Right lobe of liver (tissue), 6 donors: ENCODE results near the gene NCAPD2. TPM values are rescaled to one million over a fixed set of nuclear protein-coding genes. Genes with fewer than 3 reads are reported as not detected.

Source experiments
- ATAC-seq, 4 donors: fragments of 200-7000 bp; cut with Tn5 transposase; one replicate each; pipeline ENCODE4 v1.9.1; 2020; ENCODE audit warnings: mild to moderate bottlenecking in 4 of 4, moderate library complexity in 4 of 4
- DNase-seq, 3 donors: peaks; one replicate each; pipeline ENCODE4 v3.0.0-alpha.2; 2020
- H3K27ac ChIP-seq, 3 donors: fragments of 200-600 bp; one replicate each; pipeline ENCODE4 v1.8.0; 2022
- H3K27me3 ChIP-seq, 2 donors: fragments of 200-600 bp; one replicate each; pipeline ENCODE4 v1.8.0; 2022
- H3K36me3 ChIP-seq, 4 donors: fragments of 200-600 bp; sonication (generic) in 1 of 4; one replicate each; pipeline versions ENCODE4 v1.5.1 to v1.8.0; 2017 to 2022; ENCODE audit warnings: control low read depth in 1 of 4
- H3K4me1 ChIP-seq, 4 donors: fragments of 200-600 bp; sonication (generic) in 1 of 4; one replicate each; pipeline versions ENCODE4 v1.5.1 to v1.8.0; 2017 to 2022; ENCODE audit warnings: control low read depth in 1 of 4
- H3K4me3 ChIP-seq, 3 donors: fragments of 200-600 bp; one replicate each; pipeline ENCODE4 v1.8.0; 2022
- H3K9me3 ChIP-seq, 4 donors: fragments of 200-600 bp; sonication (generic) in 1 of 4; one replicate each; pipeline versions ENCODE4 v1.5.1 to v1.8.0; 2017 to 2022; ENCODE audit warnings: control low read depth in 1 of 4
- POLR2A ChIP-seq: fragments of 450-650 bp; IDR thresholded peaks from one replicate; pipeline ENCODE4 v1.6.1; 2017; ENCODE audit warnings: antibody characterized with exemption, mild to moderate bottlenecking
- WGBS: methylation state at CpG from one replicate; pipeline ENCODE4 v1.1.6; 2018; ENCODE audit warnings: low coverage, low lambda C conversion rate; ENCODE audit not compliant: insufficient coverage; ENCODE audit errors: missing lambda C conversion rate; 5-methylcytosine and 5-hydroxymethylcytosine counted together
- intact Hi-C, 2 donors: fragments of 100-400 bp; cut with DNase I; formaldehyde crosslinking; loops; one replicate each; pipeline versions ENCODE4 v1.11.2 to v1.14.1; 2022
- total RNA-seq, 6 experiments: library from RNA; depleted of rRNA in 2 of 6; stranded (reverse); fragments of >200 nt in 2 of 6; fragmentation: NEBNext Ultra II Directional in 3 of 6; extraction: Animal tissue kit (Norgen Biotek cat#: 25700) in 3 of 6; gene quantifications; one replicate each; pipeline versions ENCODE4 v1.1.0 to v1.2.4, GENCODE V29; 2016 to 2023
- TF ChIP-seq, protein P1 (sequence below), 4 donors: fragments of 200-600 bp in 3 of 4; fragments of 450-650 bp in 1 of 4; IDR thresholded peaks; one replicate each; pipeline versions ENCODE4 v1.5.1 to v1.8.0; 2016 to 2022; ENCODE audit warnings: antibody characterized with exemption in 4 of 4, mild to moderate bottlenecking in 2 of 4
- donor health status: DM: no; HTN: yes; CAD: no.
- donor health status: DM: no; HTN: no; CAD: no.
- donor health status: DM: no; HTN: no; CAD: no.
- donor health status: DM: no; HTN: yes; CAD: no.
- donor health status: DM: no; HTN: yes; CAD: no.

The NCAPD2 gene
- total RNA-seq, 6 experiments from 2014 or later: 6.2 to 40.9 (median 8.4) TPM

DNA sequence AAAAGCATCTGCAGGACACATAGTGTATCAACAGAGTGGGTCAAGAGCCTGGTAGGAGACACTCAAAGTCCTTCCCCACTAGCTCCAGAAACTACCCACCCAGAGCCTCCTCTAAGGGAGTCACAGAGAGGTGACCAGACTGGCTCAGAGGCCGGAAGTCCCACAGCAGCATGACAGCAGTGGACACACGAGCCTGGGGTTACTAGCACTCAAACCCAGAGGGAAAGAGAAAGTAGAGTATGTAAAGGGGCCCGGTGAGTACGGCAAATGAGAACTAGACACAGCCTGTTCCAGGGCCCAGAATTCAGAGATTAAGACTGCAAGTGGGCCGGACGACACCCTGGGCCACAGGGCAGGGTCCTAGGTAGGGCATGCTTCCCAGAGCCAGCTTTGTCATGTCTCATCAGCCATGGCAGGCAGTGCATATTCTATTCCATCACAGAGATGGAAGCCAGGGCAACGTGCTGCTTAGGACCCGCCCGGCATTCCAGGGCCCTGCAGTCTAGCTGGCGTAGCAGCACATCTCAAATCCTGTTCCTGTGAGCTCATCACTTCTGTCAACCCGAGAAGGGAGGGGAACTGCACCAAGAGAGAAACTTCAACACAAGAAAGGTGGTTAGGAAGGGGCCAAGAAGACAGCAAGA is 57.7 kb downstream of the NCAPD2 start:
- intact Hi-C loops: no loop called here
- DNase-seq: no peak

GRCh38 chr12:6552140-6552551 is 58.2 kb downstream of the NCAPD2 start:
- intact Hi-C loops: no loop called here
- no peak for TF ChIP-seq POLR2A
- TF ChIP-seq, protein P1, sequence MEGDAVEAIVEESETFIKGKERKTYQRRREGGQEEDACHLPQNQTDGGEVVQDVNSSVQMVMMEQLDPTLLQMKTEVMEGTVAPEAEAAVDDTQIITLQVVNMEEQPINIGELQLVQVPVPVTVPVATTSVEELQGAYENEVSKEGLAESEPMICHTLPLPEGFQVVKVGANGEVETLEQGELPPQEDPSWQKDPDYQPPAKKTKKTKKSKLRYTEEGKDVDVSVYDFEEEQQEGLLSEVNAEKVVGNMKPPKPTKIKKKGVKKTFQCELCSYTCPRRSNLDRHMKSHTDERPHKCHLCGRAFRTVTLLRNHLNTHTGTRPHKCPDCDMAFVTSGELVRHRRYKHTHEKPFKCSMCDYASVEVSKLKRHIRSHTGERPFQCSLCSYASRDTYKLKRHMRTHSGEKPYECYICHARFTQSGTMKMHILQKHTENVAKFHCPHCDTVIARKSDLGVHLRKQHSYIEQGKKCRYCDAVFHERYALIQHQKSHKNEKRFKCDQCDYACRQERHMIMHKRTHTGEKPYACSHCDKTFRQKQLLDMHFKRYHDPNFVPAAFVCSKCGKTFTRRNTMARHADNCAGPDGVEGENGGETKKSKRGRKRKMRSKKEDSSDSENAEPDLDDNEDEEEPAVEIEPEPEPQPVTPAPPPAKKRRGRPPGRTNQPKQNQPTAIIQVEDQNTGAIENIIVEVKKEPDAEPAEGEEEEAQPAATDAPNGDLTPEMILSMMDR (IDR thresholded peaks at IDR 0.05): no peak
- Histone ChIP-seq H3K36me3 (peaks cover 0 to 31% (median 7%) of the 10 kb centered on the region in 4 donors), H3K4me1 (peaks cover 0 to 30% (median 13%) of the 10 kb centered on the region in 4 donors), H3K27ac (peak overlapping the region in 2 of 3 donors; percentile 51 to 74), H3K4me3 (no peak overlapping the region), H3K9me3 (no peaks in the 10 kb centered on the region), H3K27me3 (no peaks in the 10 kb centered on the region)
- no peak for ATAC-seq
- DNase-seq: no peak
- 20% methylated on average over 3 of the region's 4 CpGs for WGBS

More for the DNA sequence above, 57.7 kb downstream of the NCAPD2 start:
- peaks cover 0 to 32% (median 7%) of the 10 kb centered on the region in 4 donors for H3K36me3 ChIP-seq
- 61% methylated on average over 3 of the region's 11 CpGs for WGBS
- no peaks in the 10 kb centered on the region for H3K27me3 ChIP-seq
- H3K4me3 ChIP-seq: no peak overlapping the region
- peak in 3 of 4 donors; percentile 5 to 11 (median 8) for ATAC-seq
- no peak for TF ChIP-seq POLR2A
- TF ChIP-seq, protein P1 (IDR thresholded peaks at IDR 0.05): no peak
- H3K27ac ChIP-seq: peak overlapping the region; percentile 44 to 74 (median 51)
- H3K9me3 ChIP-seq: no peaks in the 10 kb centered on the region
- H3K4me1 ChIP-seq: peaks cover 0 to 30% (median 13%) of the 10 kb centered on the region in 4 donors

GRCh38 chr12:6553051-6553868 is 59.4 kb downstream of the NCAPD2 start:
- no peak for DNase-seq

More at GRCh38 chr12:6553051-6553868, 59.4 kb downstream of the NCAPD2 start:
- WGBS: 64% methylated on average over 12 of the region's 15 CpGs
- H3K4me3 ChIP-seq: no peak overlapping the region
- H3K27me3 ChIP-seq: no peaks in the 10 kb centered on the region
- TF ChIP-seq, protein P1 (IDR thresholded peaks at IDR 0.05): no peak
- TF ChIP-seq POLR2A: no peak
- intact Hi-C loops: no loop called here
- H3K27ac ChIP-seq: peak overlapping the region in 2 of 3 donors; percentile 51 to 74
- H3K36me3 ChIP-seq: peaks cover 0 to 21% (median 2%) of the 10 kb centered on the region in 4 donors
- H3K4me1 ChIP-seq: peaks cover 0 to 30% (median 13%) of the 10 kb centered on the region in 4 donors
- H3K9me3 ChIP-seq: no peaks in the 10 kb centered on the region
- ATAC-seq: peak in 2 of 4 donors; percentile 5 to 13
